GM18498 (cell line): ENCODE data around the gene TRANK1.

Source experiments
- ATAC-seq: cut with Tn5 transposase; IDR thresholded peaks from one replicate; pipeline ENCODE4 v1.9.1; 2021; ENCODE audit warnings: mild to moderate bottlenecking, moderate library complexity; ENCODE audit not compliant: unreplicated experiment

The TRANK1 gene

GRCh38 chr3:36862076-36862755 lies 82.6 kb downstream of the TRANK1 start:
- ATAC-seq: no peak

- ATAC-seq: no peak
Measured at GRCh38 chr3:36859494-36859893, 85.4 kb downstream of the TRANK1 start.

GRCh38 chr3:36852071-36852470 lies 92.8 kb downstream of the TRANK1 start:
- ATAC-seq: no peak

- ATAC-seq: no peak
Measured at GRCh38 chr3:36850743-36851142, 94.1 kb downstream of the TRANK1 start.

- no peak for ATAC-seq
Measured at GRCh38 chr3:36846406-36846805, 98.4 kb downstream of the TRANK1 start.

- peak; percentile 89 for ATAC-seq
Measured at GRCh38 chr3:36843065-36844051, 101.5 kb downstream of the TRANK1 start.

GRCh38 chr3:36842275-36842674 lies 102.6 kb downstream of the TRANK1 start:
- ATAC-seq: no peak

- no peak for ATAC-seq
Measured at GRCh38 chr3:36840453-36840921, 104.4 kb downstream of the TRANK1 start.

GRCh38 chr3:36837089-36837488 lies 107.8 kb downstream of the TRANK1 start:
- no peak for ATAC-seq

- no peak for ATAC-seq
Measured at GRCh38 chr3:36833160-36833814, 111.6 kb downstream of the TRANK1 start.

- ATAC-seq: no peak
Measured at GRCh38 chr3:36832406-36832805, 112.4 kb downstream of the TRANK1 start.

- ATAC-seq: no peak
Measured at GRCh38 chr3:36827133-36827532, 117.7 kb downstream of the TRANK1 start.

- no peak for ATAC-seq
Measured at GRCh38 chr3:36826240-36826639, 118.6 kb downstream of the TRANK1 start.

GRCh38 chr3:36824443-36824842 lies 120.4 kb downstream of the TRANK1 start:
- ATAC-seq: no peak

GRCh38 chr3:36823806-36824205 lies 121.0 kb downstream of the TRANK1 start:
- ATAC-seq: no peak

- no peak for ATAC-seq
Measured at GRCh38 chr3:36820083-36820482, 124.8 kb downstream of the TRANK1 start.

GRCh38 chr3:36817806-36818533 lies 126.9 kb downstream of the TRANK1 start:
- ATAC-seq: no peak

GRCh38 chr3:36815375-36815774 lies 129.5 kb downstream of the TRANK1 start:
- ATAC-seq: no peak

- ATAC-seq: no peak
Measured at GRCh38 chr3:36814776-36815175, 130.1 kb downstream of the TRANK1 start.

GRCh38 chr3:36814066-36814717 lies 130.7 kb downstream of the TRANK1 start:
- ATAC-seq: no peak
